GM18505 (cell line): Measurements from ENCODE around the gene MPHOSPH9.
"Not testable (repeated sequence)": the region's sequence is repeated elsewhere in the genome, so short reads cannot be mapped to it uniquely, and the experiment has no call there.

Experiments
- ATAC-seq: cut with Tn5 transposase; IDR thresholded peaks from one replicate; pipeline ENCODE4 v1.9.1; 2021; ENCODE audit not compliant: unreplicated experiment
- POLR2A ChIP-seq: IDR thresholded peaks from 4 replicates; pipeline ENCODE4 v1.6.1; 2011; ENCODE audit warnings: borderline replicate concordance; ENCODE audit not compliant: insufficient read depth, insufficient read length; ENCODE audit errors: extremely low read depth

Gene MPHOSPH9

DNA sequence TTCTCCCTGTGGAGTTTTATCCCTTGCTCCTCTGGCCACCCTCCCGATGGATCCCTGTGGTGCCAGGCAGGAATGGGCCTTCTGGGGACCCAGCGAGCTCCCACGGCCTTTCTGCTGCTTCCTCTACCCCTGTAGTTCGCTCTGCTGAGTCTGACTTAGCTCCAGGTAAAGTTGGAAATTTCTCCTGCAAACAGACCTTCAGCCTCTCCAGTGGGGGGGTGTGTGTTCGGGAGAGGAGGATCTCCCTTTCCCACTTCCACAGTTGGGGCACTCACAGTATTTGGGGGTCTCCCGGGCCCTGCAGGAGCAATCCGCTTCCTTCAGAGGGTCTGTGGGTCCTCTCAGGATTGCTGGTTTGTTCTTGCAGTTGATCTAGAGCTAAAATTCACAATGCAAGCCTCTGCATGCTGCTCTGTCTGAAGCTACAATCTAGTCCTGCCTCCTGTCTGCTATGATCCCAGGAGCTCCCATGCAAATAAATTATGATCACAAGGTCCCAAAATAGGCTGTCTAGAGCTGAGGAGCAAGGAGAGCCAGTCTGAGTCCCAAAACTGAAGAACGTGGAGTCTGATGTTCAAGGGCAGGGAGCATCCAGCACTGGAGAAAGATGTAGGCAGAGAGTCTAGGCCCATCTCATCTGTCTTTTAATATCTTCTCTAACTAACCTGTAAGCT, 18.6 kb upstream of the MPHOSPH9 start:
- no peak for ATAC-seq
- TF ChIP-seq POLR2A = no peak

DNA sequence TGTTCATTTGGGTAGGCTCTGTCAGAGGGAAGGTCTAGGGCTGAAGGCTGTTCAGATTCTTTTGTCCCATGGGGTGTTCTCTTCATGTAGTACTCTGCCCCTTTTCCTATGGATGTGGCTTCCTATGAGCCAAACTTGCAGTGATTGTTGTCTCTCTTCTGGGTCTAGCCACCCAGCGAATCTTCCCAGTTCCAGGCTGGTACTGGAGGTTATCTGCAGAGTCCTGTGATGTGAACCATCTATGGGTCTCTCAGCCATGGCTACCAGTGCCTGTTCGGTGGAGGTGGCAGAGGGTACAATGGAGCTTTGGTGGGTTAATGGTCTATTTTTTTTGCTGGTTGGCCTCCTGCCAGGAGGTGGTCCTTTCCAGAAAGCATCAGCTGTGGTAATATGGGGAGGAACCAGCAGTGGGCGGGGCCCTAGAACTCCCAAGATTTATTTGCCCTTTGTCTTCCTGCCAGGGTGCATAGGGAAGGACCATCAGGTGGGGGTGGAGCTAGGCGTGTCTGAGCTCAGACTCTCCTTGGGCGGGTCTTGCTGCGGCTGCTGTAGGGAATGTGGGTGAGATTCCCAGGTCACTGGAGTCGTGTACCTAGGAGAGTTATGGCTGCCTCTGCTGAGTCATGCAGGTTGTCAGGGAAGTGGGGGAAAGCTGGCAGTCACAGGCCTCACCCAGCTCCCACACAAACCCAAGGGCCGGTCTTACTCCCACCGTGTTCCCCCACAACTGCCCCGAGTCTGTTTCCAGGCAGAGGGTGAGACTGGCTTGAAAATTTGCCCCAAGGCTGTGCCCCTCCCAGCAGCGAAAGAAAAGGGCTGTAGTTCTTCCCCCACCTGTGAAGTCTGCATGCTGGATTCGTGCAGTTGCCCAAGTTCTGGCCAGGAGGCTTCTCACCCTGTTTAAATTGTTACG, 17.8 kb upstream of the MPHOSPH9 start:
- no peak for TF ChIP-seq POLR2A
- no peak for ATAC-seq

DNA sequence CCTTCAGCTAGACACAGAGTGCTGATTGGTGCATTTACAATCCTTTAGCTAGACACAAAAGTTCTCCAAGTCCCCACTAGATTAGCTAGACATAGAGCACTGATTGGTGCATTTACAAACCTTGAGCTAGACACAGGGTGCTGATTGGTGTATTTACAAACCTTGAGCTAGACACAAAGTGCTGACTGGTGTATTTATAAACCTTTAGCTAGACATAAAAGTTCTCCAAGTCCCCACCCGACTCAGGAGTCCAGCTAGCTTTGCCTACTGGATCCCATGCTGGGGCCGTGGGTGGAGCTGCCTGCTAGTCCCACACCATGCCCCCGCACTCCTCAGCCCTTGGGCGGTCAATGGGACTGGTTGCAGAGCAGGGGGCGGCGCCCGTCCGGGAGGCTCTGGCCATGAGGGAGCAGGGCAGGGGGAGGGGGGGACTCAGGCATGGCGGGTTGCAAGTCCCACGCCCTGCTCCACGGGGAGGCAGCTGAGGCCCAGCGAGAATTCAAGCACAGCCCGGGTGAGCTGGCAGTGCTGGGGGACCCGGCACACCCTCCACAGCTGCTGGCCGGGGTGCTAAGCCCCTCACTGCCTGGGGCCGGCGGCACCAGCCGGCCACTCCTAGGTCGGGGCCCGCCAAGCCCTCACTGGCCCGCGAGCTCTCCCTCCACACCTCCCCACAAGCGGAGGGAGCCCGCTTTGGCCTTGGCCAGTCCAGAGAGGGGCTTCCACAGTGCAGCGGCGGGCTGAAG, 16.2 kb upstream of the MPHOSPH9 start:
- ATAC-seq = not testable (repeated sequence)

DNA sequence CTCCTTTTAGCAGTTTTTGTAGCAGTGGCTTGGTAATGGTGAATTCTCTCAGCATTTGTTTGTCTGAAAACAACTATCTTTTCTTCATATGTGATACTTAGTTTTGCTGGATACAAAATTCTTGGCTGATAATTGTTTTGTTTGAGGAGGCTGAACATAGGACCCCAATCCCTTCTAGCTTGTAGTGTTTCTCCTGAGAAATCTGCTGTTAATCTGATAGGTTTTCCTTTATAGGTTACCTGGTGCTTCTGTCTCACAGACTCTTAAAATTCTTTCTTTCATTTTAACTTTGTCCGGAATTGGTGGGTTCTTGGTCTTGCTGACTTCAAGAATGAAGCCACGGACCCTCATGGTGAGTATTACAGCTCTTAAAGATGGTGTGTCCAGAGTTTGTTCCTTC, 15.2 kb upstream of the MPHOSPH9 start:
- not testable (repeated sequence) for ATAC-seq

DNA sequence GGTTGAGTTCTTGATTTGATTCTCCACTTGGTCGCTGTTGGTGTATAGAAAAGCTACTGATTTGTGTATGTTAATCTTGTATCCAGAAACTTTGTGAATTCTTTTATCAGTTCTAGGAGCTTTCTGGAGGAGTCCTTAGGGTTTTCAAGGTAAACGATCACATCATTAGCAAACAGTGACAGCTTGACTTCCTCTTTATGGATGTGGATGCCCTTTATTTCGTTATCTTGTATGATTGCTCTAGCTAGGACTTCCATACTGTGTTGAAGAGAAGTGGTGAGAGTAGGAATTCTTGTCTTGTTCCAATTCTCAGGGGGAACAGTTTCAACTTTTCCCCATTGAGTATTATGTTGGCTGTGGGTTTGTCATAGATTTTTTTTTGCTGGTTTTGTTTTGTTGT, 12.7 kb upstream of the MPHOSPH9 start:
- TF ChIP-seq POLR2A = no peak
- no peak for ATAC-seq

DNA sequence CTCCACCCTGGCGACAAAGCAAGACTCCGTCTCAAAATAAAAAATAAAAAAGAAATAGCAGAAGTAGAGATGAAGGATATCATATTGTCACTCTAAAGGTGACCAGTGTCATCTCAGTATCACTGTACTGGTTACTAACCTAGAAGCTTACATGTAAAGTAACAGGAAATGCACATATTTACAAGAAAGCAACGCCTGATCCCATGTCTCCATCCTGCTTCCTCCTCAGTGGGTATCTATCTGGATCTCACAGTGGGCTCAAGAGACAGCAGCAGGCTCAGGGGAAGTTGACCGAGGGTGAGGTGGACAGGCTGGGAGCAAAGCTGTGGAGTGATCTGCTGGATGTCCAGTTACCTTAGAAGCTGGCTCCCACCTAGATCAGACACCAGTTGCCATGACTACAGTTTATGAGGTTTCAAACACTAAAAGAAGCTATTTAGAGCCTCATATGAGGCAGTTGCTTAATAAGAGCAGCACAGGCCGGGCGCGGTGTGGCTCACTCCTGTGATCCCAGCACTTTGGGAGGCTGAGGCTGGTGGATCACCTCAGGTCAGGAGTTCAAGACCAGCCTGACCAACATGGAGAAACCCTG, 10.8 kb upstream of the MPHOSPH9 start:
- no peak for TF ChIP-seq POLR2A
- ATAC-seq = no peak

DNA sequence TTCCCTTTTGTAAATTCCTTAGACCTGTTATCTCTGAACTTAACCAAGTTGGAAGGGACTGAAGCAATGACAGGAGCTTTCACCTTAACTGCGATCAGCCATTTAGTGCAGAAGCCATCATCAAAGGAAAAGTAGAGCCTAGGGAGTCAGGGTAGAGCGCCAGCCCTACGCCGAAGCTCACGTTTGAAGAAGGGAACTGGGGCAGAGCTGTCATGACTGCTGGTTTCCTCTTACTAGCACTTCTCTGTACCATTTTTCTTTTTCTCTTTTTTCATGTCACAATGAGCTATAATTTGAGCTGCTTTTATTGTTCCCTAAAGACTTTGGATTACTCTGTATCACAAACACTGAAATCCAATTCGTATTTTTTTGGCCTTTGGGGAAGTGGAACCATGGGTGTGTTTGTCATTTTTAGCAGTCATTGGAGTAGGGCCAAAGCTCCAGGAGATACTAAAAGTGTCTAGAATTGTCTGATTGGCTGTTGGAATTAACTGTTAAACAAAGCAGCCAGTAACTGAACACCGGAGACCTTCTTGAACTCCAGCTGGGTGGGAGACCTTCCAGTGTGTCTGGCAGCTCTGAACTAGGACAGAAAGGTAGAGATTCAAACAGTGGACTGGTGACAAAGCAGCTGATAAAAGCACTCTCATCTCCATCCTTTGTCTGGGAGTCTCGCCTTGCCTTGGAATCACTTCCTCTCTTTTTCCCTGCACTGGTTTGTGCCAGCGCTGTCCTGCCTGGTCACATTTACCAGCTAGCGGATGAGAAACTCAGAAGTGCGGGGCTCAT, 9.4 kb upstream of the MPHOSPH9 start:
- ATAC-seq = no peak
- no peak for TF ChIP-seq POLR2A

DNA sequence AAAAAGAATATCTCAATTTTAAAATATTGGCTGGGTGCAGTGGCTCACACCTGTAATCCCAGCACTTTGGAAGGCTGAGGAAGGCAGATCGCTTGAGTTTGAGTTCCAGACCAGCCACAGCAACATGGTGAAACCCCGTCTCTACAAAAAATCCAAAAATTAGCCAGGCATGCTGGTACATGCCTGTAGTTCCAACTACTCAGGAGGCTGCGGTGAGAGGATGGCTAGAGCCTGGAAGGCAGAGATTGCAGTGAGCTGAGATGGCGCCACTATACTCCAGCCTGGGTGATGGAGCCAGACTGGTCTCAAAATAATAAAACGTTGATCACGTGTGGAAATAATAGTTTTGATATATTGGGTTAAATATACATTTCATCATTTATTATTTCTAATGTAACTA, 6.0 kb upstream of the MPHOSPH9 start:
- no peak for ATAC-seq
- TF ChIP-seq POLR2A = no peak

DNA sequence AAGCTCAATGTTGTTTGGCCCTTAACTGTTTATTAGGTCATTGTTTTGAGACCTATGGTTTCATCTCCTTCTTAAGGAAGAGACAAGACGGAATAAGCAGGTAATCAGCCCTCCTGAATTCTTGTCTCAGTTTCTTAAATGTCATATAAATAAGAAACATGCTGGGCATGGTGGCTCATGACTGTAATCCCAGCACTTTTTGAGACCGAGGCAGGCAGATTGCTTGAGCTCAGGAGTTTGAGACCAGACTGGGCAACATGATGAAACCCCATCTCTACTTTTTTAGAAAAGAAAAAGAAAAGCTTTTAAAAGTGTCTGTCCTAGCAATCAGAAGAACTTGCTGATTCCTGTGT, 5.4 kb upstream of the MPHOSPH9 start:
- no peak for TF ChIP-seq POLR2A
- no peak for ATAC-seq

DNA sequence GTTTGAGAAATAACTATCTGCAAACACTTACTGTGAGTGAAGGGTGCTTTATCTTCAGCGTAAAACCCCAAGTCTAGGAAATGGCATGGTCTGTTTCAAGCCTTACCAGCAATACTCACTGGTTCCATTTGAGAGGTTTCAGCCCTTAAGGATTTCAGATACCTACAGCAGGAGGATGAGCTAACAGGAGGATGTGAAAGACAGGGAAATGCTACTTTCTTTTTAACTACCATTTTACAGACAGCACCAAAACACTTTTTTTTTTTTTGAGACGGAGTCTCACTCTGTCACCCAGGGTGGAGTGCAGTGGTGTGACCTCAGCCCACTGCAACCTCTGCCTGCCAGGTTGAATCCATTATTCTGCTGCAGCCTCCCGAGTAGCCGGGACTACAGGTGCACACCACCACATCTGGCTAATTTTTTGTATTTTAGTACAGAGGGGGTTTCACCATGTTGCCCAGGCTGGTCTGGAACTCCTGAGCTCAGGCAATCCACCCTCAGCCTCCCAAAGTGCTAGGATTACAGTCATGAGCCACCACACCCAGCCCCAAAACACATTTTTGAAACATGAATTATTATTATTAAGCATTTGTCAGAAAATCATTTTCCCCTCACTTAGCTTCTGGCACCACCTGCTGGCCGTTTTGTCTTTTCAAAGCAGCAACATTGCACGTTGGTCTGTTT, 4.8 kb upstream of the MPHOSPH9 start:
- TF ChIP-seq POLR2A = no peak
- ATAC-seq = no peak

DNA sequence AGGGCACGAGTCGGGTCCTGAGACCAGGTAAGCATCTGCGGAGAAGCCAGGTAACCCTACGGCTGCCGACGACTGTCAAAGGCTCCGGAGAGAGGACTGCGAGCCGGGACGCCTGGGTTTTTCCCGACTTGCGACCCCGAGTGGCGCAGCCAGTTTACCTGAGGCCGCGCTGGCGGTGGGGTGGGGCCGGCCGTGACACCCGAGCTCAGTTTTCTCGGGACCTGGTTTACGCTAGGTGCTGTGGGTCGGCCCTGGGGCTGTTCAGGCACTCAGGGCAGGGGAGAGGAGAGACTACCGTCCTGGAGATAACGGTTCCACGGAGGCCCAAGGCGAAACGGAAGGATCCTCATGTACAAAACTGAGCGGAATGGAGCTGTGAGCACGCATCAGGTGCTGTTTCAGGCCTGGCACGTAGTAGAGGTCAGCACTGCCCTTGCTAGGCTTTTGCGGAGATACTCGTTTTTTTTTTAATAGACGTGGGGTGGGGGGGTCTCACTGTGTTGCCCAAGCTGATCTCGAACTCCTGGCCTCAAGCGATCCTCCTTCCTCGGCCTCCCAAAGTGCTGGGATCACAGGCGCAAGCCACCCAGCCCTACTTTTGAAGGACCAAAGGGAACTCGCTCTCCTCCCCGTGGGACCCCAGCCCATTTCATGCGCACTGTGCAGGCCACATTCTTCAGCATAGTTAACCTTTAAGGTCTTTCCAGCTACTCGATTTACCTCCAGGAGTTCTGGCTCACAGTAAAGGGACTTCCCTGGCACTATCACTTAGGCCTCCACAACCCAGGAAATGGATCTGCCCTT, 766 bp upstream of the MPHOSPH9 start:
- peak; percentile 11 for ATAC-seq
- TF ChIP-seq POLR2A = no peak

DNA sequence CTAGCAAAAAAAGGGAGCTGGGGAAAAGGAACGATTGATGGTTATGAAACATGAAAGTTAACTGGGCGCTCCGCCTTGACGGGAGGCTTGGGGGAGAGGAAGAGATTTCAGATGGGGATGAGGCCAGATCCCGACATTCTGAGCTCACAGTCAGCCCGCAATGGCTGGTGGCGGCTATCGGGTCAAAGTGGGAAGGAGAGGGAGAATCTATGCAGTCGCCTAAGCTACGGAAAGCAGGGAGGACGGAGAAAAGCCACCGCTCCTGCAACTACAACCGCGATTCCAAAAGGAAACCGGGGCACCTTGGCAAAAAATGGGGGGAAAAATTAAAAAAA, 502 bp downstream of the MPHOSPH9 start:
- ATAC-seq = no peak
- no peak for TF ChIP-seq POLR2A

DNA sequence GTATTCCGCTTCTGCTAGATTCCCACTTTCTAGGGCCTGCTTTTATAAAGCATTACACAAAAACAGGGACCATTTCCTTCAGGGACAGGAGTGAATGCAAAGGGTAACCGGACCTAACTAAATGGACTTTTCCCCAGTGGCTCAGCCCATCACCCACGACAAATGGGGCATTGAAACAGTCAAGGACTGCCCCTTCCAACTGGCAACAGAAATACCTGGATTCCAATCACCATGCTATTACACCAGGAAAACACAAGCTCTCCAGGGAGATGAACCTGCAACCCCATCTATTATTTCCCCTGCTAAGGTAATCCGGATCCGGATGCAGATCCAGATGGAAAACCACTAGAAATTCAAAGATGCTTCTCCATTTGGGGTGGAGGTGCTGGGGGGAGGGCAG, 1.0 kb downstream of the MPHOSPH9 start:
- no peak for ATAC-seq
- TF ChIP-seq POLR2A = no peak
